ENCODE measurements around the gene GNB1L. TPM values are rescaled to one million over a fixed set of nuclear protein-coding genes. Genes with fewer than 3 reads are reported as not detected.

GNB1L gene
- total and polyA plus RNA-seq, 2 of the 13 experiments (the other 11 are each of a cell fraction or from before 2014, with no cell fraction given) = 2.5 to 7.4 TPM

GRCh38 chr22:19854778-19855503 lies at the start of gene GNB1L, which contains the start of gene RTL10 (continued):
- TF ChIP-seq, protein P1, sequence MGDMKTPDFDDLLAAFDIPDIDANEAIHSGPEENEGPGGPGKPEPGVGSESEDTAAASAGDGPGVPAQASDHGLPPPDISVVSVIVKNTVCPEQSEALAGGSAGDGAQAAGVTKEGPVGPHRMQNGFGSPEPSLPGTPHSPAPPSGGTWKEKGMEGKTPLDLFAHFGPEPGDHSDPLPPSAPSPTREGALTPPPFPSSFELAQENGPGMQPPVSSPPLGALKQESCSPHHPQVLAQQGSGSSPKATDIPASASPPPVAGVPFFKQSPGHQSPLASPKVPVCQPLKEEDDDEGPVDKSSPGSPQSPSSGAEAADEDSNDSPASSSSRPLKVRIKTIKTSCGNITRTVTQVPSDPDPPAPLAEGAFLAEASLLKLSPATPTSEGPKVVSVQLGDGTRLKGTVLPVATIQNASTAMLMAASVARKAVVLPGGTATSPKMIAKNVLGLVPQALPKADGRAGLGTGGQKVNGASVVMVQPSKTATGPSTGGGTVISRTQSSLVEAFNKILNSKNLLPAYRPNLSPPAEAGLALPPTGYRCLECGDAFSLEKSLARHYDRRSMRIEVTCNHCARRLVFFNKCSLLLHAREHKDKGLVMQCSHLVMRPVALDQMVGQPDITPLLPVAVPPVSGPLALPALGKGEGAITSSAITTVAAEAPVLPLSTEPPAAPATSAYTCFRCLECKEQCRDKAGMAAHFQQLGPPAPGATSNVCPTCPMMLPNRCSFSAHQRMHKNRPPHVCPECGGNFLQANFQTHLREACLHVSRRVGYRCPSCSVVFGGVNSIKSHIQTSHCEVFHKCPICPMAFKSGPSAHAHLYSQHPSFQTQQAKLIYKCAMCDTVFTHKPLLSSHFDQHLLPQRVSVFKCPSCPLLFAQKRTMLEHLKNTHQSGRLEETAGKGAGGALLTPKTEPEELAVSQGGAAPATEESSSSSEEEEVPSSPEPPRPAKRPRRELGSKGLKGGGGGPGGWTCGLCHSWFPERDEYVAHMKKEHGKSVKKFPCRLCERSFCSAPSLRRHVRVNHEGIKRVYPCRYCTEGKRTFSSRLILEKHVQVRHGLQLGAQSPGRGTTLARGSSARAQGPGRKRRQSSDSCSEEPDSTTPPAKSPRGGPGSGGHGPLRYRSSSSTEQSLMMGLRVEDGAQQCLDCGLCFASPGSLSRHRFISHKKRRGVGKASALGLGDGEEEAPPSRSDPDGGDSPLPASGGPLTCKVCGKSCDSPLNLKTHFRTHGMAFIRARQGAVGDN (CRISPR knock-in tag; IDR thresholded peaks at IDR 0.05) = peak; percentile 95
- no peak for TF ChIP-seq SMAD1 (CRISPR knock-in tag; IDR thresholded peaks at IDR 0.05; ENCODE audit: borderline replicate concordance, low read depth)
- peak; percentile 79 for TF ChIP-seq DBP (CRISPR knock-in tag; IDR thresholded peaks at IDR 0.05; ENCODE audit: not compliant biosample characterization)
- TF ChIP-seq ISX (CRISPR knock-in tag; conservative IDR thresholded peaks at IDR 0.05) = peak; percentile 67; the same call in 1 of the 2 replicates
- TF ChIP-seq KDM1A (CRISPR knock-in tag; IDR thresholded peaks at IDR 0.05) = no peak
- peak; percentile 90 for TF ChIP-seq YEATS4 (CRISPR knock-in tag; IDR thresholded peaks at IDR 0.05; ENCODE audit: borderline replicate concordance)
- TF ChIP-seq ZNF296 (CRISPR knock-in tag; conservative IDR thresholded peaks at IDR 0.05) = peak; percentile 67; the same call in 1 of the 2 replicates
- TF ChIP-seq, protein P2, sequence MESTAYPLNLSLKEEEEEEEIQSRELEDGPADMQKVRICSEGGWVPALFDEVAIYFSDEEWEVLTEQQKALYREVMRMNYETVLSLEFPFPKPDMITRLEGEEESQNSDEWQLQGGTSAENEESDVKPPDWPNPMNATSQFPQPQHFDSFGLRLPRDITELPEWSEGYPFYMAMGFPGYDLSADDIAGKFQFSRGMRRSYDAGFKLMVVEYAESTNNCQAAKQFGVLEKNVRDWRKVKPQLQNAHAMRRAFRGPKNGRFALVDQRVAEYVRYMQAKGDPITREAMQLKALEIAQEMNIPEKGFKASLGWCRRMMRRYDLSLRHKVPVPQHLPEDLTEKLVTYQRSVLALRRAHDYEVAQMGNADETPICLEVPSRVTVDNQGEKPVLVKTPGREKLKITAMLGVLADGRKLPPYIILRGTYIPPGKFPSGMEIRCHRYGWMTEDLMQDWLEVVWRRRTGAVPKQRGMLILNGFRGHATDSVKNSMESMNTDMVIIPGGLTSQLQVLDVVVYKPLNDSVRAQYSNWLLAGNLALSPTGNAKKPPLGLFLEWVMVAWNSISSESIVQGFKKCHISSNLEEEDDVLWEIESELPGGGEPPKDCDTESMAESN (CRISPR knock-in tag; conservative IDR thresholded peaks at IDR 0.05) = no peak; the same call in 1 of the 2 replicates
- TF ChIP-seq, protein P3, sequence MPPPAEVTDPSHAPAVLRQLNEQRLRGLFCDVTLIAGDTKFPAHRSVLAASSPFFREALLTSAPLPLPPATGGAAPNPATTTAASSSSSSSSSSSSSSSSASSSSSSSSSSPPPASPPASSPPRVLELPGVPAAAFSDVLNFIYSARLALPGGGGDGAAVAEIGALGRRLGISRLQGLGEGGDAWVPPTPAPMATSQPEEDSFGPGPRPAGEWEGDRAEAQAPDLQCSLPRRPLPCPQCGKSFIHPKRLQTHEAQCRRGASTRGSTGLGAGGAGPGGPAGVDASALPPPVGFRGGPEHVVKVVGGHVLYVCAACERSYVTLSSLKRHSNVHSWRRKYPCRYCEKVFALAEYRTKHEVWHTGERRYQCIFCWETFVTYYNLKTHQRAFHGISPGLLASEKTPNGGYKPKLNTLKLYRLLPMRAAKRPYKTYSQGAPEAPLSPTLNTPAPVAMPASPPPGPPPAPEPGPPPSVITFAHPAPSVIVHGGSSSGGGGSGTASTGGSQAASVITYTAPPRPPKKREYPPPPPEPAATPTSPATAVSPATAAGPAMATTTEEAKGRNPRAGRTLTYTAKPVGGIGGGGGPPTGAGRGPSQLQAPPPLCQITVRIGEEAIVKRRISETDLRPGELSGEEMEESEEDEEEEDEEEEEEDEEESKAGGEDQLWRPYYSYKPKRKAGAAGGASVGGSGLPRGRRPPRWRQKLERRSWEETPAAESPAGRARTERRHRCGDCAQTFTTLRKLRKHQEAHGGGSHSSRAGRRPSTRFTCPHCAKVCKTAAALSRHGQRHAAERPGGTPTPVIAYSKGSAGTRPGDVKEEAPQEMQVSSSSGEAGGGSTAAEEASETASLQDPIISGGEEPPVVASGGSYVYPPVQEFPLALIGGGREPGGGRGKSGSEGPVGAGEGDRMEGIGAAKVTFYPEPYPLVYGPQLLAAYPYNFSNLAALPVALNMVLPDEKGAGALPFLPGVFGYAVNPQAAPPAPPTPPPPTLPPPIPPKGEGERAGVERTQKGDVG (CRISPR knock-in tag; IDR thresholded peaks at IDR 0.05; ENCODE audit: borderline replicate concordance) = no peak
- peak; percentile 90; the same call in 1 of the 2 replicates for TF ChIP-seq ZNF543 (CRISPR knock-in tag; IDR thresholded peaks at IDR 0.05)
- peak; percentile 89 for TF ChIP-seq ZNF776 (CRISPR knock-in tag; IDR thresholded peaks at IDR 0.05)
- TF ChIP-seq NCOR1 (IDR thresholded peaks at IDR 0.05; ENCODE audit: borderline replicate concordance, low read length) = no peak
- TF ChIP-seq PCBP2 (optimal IDR thresholded peaks at IDR 0.05; ENCODE audit: low read depth, low read length, poor library complexity, severe bottlenecking) = no peak
- peak; percentile 81; the same call in 1 of the 2 replicates for TF ChIP-seq CAMTA2 (CRISPR knock-in tag; IDR thresholded peaks at IDR 0.05; ENCODE audit: borderline replicate concordance)
- TF ChIP-seq ZNF580 (CRISPR knock-in tag; IDR thresholded peaks at IDR 0.05; ENCODE audit: borderline replicate concordance, low read depth) = peak; percentile 68; the same call in 1 of the 2 replicates
- TF ChIP-seq, protein P4, sequence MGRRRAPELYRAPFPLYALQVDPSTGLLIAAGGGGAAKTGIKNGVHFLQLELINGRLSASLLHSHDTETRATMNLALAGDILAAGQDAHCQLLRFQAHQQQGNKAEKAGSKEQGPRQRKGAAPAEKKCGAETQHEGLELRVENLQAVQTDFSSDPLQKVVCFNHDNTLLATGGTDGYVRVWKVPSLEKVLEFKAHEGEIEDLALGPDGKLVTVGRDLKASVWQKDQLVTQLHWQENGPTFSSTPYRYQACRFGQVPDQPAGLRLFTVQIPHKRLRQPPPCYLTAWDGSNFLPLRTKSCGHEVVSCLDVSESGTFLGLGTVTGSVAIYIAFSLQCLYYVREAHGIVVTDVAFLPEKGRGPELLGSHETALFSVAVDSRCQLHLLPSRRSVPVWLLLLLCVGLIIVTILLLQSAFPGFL (CRISPR knock-in tag; IDR thresholded peaks at IDR 0.05) = peak; percentile 73; the same call in 1 of the 2 replicates

Data from HepG2 (cell line).